GM19099 (cell line): ENCODE results near the gene TCEANC.

Experiments used
- POLR2A ChIP-seq: IDR thresholded peaks from 3 replicates; pipeline ENCODE4 v1.6.1; 2011; ENCODE audit warnings: low read depth; ENCODE audit not compliant: insufficient read length; ENCODE audit errors: extremely low read depth

The TCEANC gene, protein sequence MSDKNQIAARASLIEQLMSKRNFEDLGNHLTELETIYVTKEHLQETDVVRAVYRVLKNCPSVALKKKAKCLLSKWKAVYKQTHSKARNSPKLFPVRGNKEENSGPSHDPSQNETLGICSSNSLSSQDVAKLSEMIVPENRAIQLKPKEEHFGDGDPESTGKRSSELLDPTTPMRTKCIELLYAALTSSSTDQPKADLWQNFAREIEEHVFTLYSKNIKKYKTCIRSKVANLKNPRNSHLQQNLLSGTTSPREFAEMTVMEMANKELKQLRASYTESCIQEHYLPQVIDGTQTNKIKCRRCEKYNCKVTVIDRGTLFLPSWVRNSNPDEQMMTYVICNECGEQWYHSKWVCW

DNA sequence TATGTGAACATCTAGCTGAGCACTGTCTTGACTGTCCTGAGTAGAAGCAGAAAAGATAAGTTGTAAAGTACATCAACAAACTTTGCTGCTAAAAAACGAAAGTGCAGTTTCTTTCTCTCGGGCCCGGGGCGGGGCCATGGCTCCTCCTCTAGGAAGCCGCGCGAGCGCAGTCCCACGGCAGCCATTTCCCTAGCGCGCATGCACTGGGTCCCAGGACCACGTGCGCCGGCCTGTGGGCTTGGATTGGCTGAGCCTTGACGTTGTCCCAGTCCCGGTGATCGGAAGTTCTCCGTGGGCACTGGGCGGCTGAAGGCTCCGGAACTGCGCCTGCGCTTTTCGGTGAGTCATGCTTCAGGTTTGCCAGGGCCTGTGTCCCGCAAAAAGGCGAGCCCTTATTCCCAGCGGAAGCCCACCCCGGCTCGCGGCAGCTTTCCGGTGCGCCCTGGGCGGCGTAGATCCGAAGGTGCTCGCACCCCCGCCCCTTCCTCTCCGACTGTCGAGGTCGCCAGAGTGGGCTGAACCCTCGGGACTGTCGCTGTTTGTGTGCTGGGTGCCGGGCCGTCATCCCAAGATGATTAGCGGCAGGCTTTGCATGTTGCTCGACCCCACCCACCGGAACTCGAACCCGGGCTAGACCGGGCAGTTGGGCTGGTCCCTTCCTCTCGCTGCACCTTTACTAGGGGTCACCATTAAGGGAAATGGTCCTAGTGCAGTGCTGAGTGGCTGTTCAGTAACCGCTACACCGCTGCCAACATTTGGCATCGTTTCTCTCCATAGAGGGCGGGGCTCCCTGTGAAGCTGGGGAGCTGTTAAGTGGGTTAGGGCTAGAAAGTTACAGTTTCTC, at the start of gene TCEANC:
TSS of gene TCEANC (plus strand) at position 292 of the 844 bp plus-strand sequence. CDS start 9,368 bp downstream, outside the sequence.
- TF ChIP-seq POLR2A, result peak; percentile 82

DNA sequence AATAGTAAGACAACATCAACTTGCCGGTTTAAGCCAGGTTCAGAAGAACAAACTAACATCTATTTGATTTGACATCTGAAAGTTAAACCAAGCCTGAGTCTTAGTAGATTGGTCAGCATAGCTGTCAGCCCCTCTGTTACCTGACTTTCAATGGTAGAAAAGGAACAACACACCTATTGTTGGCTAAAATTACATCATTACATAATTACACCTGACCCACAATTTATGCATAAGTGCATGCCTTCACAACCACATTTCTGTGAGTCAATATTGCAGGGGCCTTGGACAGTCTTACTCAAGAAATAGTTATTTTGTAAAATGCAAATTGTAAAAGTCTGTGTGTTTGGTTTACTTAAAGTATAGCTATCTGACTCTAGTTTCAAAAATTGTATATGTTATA, 47.3 kb upstream of the TCEANC start:
- no peak for TF ChIP-seq POLR2A

DNA sequence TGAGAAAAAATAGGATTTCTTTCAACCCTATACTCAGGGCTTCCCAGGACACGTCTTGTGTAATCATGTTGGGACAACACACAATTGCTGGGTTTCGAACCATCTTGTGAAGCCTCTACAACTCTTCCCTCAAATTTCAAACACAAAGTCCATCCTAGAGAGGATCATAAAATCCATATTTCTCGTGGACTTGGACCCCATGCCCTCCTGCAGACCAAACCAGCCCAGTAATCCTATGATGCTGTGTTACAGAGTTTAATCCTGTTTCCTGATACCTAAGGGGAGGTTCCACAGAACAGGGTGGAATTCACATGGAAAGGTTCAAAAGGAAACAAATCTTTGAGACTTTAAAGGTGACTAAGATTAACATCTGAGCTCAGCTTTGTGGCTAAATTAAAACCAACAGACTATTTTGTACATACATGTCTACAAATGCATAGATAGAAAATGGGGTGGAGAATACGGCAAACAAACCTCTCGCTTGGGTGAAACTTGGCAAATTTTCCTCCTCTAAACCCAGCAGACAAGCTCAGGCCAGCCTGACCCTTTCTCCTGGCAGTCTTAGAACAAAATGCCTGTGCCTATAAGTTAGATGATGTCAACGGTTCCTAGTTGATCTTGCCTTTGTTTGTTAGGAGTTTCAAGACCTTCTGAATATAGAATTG, 45.5 kb upstream of the TCEANC start:
- no peak for TF ChIP-seq POLR2A

DNA sequence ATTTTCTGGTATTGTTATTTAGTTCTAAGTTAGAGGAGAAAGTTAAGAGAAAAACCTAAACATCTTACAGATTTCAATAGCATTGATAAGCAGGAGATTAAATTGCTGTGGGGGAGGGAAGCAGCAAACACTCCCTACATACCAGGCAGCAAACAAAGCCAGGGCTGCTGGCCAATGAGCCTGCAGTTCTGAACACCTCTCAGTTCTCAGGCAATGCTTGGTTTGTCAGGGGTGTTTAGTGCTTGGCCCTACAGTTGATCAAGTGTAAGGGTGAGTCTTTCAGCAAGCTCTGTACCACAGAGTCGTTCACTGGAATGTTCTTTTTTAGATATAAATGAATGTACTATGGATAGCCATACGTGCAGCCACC, 45.0 kb upstream of the TCEANC start:
- TF ChIP-seq POLR2A, result no peak

DNA sequence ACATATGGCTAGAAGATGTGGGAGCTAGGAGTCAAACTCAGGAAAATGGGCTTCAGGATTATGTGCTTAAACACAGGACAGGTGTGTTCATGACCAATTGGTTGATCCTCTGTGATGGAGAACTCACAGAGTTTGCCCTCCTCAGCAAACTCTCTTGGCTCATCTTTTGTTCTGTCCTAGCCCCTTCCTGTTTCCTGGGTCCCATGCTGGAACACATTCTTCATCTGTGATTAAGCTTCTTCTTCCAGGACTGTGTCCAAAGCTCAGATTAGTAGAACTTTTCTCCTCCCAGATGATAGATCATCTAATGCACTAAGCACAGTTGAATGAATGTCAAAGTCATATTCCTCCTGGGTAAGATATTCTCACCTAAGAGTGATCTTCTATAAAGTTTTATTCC, 38.8 kb upstream of the TCEANC start:
- TF ChIP-seq POLR2A, result no peak

DNA sequence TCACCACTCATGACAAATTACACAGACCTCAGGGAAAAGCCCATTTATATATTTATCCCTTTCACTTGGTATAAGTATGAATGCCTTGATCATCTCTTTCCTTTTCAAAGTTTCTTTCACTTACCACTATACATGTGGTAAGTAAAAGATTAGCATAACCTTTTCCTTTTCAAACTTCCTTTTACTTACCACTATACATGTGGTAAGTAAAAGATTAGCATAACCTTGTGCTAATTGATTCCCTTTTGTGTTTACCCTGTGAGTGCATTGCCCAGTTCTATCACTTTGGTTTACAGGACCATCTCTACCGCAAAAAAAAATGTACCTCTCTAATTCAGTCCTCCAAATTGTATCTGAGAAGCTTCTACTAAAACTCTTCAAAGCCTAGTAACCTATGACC, 32.7 kb upstream of the TCEANC start:
- no peak for TF ChIP-seq POLR2A

DNA sequence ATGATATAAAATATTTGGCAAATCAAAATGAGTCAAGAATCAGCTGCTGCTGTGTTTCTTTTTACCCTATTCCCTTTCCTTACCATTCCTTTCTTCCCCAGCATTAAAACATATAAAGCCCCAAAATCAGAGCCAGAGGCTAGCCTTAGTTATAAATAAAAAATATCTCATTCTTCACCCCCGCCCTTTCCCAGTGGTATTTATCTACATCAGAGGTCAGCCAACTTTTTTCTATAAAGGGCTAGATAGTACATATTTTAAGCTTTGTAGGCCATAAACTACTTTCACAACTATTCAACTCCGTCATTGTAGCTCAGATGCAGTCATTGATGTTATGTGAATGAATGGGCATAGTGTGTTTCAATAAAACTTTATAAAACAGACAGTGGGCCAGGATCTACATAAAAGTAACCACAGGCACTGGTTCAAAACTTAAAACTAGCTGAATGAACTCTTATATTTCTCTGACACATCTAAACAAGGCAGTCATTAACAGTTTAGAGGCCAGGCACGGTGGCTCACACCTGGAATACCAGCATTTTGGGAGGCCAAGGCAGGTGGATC, 30.5 kb upstream of the TCEANC start:
- no peak for TF ChIP-seq POLR2A

DNA sequence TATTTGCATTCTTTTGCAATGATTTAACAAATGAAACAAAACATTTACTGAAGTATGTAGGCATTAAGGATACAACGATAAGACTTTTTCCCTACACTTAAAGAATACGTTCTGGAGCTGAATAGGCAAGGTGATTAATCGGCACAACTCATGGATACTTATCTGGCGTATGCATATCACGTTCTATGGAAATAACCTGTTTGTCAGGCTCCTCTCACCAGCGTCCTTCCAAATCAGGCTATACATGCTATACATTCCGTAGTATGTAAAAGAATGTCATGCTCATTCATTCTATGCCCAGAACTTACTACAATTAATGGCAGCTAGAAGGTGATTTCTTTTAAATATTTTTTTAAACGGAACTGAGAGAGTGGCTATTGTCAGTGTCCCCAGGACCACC, 25.6 kb upstream of the TCEANC start:
- TF ChIP-seq POLR2A, result no peak

DNA sequence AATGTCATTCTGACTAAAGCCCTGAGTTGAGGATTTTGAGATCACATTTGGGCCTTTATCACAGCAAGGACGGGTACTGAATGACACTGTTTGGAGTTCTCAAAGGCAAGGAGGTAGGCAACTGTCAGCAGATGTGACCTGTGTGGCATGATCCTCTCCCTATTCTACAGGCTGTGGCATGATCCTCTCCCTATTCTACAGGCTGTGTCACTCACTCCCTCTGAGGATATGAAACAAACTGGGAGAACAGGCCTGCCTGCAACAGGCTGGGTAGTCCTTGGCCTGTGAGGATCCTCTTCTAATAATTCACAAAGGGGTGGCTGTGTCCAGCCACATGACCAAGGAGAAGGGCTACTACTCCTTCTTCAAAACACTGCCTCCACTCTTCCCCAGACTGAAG, 14.9 kb upstream of the TCEANC start:
- TF ChIP-seq POLR2A, result no peak

DNA sequence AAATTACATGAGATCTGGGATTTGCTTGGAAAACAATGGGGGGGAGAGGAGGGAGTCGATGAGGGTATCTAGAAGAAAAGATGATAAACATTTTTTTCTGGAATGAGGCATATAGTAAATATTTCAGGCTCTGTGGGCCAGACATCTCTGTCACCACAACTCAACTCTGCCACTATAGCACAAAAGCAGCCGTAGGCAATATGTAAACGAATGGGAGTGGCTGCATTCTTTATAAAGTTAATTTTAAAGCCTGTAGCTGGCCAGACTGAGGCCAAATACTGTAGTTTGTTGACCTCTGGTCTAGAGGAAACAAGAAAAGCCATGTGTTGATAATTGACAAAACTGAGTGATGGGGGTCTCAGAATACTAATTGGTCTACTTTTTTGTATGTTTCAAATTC, 14.1 kb upstream of the TCEANC start:
- no peak for TF ChIP-seq POLR2A

DNA sequence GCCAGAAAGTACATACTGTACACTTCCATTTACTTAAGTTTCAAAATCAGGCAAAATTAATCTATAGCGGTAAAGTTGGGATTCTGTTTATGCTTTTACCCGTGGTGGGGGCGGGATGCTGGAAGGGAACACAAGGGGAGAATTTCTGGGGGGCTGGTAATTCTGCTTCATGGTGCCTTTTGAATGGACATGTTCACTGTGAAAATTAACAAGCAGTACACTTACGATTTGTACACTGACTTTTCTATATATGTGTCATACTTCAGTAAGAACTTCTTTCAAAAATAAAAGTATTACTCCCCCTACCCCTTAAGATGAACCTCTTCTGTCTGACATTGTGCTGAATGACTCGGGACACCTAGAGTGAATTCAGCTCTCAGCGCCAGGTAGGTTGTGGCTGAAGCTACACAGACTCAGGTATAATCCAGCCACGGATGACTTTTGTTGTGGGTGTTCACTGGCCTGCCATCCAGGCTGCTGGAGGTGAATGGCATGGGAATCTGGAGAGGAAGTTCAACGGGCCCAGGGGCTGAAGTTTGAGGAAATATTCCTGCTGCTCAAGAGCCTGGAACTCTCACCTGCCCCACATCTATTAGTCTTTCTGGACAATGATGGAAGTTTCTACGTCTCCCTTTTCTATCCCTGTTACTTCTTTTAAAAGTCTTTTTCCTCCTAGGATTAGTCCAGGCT, 7.3 kb upstream of the TCEANC start:
- no peak for TF ChIP-seq POLR2A

DNA sequence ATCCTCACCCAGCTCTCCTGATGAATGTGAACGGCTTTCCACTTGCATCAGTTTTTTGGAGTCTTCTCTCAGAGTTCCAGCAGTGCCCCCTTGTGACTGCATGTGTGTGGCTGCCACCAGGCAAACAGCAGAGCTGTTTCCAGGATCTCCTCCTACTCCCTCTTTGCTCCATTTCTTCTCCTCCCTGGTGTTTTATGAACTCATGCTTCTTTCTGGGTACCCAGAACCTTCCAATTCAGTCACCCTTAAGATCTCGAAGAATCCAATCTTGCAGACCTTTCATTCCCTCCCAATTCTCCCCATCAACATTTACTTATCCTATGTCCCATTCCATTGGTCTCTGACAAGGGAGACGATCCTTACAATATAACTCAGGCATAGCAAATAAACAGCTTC, 6.8 kb upstream of the TCEANC start:
- TF ChIP-seq POLR2A, result no peak

DNA sequence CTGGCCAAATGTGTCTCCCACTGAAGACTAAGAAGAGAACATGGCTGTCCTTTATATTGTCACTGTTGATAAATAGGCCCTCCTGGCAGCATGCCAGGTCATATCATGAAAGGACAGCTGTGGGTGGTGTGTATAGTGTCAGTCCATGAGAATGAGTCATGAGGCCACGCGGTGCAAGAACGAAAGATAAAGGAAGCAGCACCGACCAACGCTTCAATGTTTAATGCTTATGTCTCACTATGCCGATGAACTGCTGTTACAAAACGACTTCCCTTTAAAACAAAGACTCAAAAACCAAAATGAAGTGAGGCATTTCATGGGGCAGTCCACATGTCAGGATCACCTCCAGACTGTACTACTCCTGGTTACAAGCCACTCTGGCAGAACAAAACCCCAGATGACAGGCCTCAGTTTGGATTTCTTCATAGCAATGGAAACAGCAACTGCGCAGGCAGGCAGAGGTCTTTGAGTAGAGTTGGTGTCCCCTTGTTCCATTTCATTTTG, 5.2 kb upstream of the TCEANC start:
- no peak for TF ChIP-seq POLR2A

DNA sequence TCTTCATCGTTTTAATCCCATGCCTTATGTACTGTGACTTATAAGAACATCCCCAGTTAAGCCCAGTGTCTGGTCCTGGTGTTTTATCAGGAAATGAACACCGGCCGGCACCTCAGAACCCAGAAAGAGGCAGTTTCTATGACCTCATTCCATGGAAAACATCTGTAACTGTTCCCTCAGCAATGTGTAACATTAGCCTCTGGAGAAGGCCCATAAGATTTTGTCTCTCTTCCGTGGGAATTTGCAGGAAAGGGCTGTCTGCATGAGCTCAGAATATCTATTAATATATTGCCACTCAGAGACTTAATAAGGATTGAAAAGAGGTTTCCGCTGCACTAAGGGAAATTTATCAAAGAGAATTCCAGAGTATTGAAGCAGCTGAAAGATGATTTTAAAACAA, 3.1 kb upstream of the TCEANC start:
- no peak for TF ChIP-seq POLR2A

DNA sequence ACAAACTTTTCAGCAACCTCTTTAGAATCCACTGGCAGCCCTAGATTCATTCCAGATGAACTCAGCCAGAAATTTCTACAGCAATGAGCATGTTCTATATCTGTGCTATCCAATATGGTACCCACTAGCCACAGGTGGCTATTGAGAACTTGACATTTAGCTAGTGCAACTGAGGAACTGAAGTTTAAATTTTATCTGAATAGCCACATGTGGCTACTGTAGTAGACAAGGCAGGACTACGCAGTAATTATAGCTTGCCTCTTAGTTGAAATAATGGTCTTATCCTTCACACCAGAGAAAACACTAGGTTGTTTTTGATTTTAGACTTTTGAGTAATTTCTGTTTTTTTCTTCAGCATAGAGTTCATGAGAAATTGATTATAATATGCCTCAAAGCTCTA, 2.6 kb upstream of the TCEANC start:
- TF ChIP-seq POLR2A, result no peak
